GM18873 (cell line): Measurements from ENCODE around the gene BMP6.

Experiments used
- ATAC-seq: cut with Tn5 transposase; IDR thresholded peaks from one replicate; pipeline ENCODE4 v1.9.1; 2021; ENCODE audit warnings: mild to moderate bottlenecking, moderate library complexity, moderate number of reproducible peaks; ENCODE audit not compliant: unreplicated experiment, low FRiP score

Gene BMP6

DNA sequence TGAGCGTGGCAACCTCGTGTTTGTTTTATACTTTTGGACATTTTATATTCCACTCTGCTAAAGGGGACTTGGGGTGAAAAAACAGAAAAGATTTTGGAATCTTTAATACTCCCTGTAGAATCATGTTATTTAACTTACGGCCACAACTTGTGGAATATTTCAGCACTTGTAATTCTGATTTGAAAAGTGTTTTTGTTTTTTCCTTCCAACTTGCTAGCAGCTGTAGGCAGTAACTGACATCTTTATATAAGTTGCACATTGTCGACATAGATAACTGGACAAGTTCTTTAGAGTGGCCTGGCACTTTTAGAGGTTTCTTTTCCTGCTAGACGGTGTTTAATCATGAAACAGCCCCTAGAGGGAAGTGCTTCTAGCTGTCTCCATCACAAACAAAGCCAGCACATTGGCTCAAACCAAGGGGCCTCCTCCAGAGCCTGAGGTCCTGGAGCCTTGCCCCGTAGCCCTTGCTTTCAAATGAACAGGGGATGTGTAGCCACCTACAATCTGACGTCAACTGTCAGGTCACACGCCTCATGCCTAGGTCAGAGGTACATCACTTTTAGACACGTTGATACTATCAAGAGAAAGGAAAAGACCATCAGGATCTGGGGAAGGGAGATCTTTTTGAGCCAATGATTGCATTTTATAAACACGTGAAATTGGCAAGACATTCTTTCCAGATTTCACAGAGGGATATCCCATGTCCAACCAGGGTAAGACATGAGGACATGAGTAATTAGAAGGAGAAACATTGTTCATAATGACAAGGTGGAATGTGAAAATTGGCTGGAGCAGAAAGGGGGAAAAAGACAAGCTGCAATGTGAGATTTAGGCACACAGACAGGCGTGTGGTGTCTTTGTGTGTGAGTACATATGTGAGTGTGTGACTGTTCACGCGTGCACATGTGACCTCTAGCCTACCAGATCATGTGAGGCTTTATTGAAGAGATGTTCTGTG lies 92.6 kb downstream of the BMP6 start:
- ATAC-seq, result no peak

DNA sequence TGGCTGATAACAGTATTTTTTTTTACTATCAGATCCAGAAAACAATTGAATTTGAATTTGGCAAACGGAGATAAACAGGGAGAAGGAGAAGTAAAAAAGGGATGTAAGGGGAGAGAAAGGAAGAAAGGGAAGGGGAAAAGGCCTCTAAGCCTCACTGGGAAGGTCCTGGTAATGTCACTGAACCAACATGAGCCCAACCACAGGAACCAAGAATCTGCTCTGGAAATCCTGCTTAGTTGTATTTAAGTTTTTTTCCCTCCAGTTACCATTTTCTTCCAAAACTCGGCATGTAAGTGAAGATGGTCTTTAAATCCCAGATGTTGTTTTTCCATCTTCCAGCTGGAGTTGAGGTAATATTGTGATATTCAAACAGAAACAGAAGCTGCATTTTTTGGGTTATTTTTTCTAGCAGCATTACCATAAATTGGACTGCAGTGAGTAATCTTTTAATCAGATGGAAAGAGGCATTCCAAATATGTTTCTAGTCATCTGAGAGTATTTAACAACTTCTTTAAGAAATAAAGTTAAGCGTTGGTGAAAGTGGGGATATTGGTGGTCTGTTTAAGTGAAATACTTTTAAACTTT lies 93.6 kb downstream of the BMP6 start:
- no peak for ATAC-seq

GRCh38 chr6:7820288-7820835 lies 94.5 kb downstream of the BMP6 start:
- no peak for ATAC-seq

- ATAC-seq, result no peak
Observed at GRCh38 chr6:7821426-7821825, 95.5 kb downstream of the BMP6 start.

DNA sequence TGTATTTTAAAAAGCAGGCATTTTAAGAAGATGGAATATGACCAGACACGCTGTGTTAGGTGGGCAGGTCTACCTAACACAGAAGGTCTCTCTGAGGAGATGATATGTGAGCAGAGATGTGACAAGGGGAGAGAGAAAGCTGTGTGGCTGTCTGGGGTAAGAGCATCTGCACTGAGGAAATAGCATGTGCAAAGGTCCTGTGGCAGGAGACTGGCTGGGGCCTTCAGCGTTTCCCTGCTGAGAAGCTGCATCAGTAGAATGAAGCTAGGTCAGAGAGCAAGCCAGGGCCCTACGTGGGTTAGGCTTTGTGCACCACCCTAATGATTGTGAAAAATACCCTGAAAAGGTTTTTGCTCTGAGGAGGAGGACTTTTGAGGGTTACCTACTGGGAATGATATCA lies 97.7 kb downstream of the BMP6 start:
- no peak for ATAC-seq

DNA sequence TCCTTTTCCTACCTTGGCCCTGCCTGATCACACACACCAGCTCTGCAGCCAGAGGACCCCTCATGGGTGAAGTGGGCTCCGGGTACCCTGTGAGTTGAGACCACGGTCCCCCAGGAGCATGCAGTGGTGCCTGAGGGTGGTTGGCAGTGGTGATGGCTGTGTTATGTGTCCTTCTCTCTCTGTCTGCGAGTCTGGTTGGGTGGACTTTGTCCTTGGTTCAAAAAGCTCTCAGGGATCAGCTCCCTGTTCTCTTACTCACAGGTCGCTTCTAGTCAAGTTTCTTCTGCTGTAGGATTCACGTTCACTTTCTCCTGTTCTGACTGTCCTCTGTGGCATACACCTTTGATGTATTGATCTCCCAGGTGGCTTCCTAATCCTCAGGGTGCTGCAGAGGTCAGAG lies 100.1 kb downstream of the BMP6 start:
- ATAC-seq, result no peak

GRCh38 chr6:7827142-7827541 lies 101.2 kb downstream of the BMP6 start:
- no peak for ATAC-seq

DNA sequence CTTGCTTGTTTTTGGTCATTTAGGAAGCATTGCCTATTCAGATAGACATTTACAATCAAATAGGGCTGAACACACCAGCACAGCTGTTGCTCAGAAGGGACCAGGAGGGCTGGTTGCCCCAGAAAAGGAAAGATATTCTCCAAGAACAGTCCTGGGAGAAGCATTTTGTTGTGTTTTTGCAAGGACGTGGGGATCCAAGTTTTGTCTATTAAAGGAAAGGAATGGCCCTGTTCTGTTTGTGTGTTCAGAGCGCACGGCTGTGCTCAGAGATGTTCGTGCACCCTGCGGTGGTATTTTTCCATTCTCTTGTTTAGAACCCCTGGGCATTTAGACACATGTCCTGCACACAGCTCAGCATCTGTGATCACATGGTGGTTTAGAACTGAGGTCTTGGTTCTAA lies 102.2 kb downstream of the BMP6 start:
- no peak for ATAC-seq

GRCh38 chr6:7832904-7833750 lies 107.2 kb downstream of the BMP6 start:
- ATAC-seq, result no peak

DNA sequence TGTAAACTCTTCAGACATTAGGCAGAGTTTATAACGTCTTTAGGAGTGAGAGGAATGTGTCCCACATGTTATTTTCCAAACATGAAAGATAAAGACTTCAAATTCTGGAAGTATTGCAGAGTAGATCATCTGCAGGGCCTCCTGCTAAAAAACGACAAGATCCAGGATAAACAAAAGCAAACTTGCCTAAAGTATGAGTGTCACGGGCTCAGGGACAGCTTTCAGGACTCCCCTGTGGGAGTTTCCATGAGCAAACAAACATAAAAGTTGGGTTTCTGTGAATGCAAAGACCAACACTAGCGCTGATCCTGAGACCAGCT lies 107.8 kb downstream of the BMP6 start:
- no peak for ATAC-seq

DNA sequence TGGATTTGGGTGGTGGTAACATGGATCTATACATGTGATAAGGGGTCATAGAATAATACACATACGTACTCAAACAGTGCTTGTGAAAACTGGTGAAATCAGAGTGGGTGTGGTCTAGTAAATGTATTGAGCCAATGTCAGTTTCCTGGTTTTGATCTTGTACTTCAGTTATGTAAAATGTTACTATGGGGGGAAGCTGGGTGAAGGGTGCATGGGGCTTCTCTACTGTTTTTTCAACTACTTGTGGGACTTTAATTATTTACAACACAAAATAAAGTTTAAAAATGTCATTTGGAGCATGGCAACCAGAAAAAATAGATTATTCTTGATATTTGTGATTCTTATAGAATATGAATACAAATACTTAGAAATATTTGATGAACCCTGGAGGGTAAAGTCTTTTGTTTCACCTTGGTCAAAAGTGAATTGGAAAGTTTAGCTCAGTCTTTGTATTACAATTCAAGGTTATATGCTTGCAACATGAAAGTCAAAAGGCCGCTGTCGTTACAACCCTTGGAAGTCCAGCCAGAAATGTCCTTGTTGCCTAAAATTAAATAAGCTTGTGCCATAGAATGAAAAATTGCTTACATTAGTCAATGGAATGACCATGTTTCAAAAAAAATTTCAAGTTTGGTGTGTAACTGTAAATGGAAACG lies 110.6 kb downstream of the BMP6 start:
- ATAC-seq, result no peak

DNA sequence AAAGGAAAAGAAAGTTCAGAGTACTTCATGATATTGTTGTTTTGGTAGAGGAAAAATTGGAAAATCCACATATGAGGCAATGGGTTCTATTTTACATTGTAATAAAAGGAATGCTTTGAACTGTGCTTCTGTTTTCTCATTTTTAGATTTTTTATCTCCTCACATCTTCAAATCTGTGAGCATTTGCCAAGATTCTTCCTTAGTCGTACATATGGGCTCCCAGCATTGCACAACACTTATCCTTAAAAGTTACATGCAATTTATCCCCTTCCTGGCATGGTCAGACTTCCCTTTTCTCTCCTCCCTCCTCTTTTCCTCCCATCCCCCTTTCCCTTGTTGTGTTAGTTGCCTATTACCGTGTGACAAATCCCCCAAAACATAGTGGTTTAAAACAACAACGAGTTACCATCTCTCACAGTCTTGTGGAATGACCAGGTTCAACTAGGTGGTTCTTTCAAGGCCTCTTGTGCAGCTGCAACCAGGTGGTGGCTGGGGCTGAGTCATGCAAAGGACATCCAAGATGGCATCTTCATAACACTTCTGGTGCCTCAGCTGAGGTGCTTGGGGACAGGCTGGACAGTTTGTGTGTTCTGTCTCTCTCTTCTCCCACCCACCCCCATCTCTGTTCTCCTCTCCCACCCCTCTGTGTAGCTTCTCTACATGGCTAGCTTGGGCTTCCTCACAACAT lies 116.0 kb downstream of the BMP6 start:
- no peak for ATAC-seq

GRCh38 chr6:7846966-7847818 lies 121.3 kb downstream of the BMP6 start:
- no peak for ATAC-seq

DNA sequence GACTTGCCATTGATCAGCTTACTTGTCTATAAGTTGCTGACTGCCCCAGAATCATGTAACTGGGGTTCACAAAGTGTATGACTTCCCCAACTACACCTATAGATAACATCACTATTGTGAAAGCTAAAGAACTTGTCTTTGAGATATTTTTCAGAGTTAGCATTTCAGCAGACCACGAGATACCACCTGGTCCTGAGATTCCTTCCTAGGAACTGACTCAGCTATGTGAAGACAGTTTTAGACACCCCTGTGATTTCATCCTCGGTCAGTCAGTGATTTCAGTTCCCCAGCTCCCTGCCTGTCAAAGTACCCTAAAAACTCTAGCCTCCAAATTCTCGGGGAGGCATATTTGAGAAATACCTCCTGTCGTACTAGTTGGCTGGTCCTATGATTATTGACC lies 122.3 kb downstream of the BMP6 start:
- ATAC-seq, result no peak

GRCh38 chr6:7851780-7852179 lies 125.9 kb downstream of the BMP6 start:
- no peak for ATAC-seq

DNA sequence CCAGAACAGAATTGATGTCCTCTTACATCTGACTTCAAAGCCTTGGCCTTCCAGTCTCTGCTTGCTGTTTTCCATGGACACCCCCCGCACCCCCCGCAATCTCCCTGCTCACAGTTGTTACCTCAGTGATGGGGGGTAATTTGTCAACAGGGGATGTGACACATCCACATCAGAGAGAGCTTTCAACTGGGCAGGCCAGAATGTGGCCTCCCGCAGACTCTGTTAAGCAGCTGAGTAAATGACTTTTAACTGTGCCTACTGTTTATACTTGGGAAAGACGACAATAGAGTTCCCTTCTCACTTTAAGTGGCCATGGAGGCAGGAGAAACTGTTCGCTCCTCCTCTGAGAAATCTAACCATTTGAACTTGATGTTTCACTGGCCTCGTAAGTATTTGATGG lies 133.7 kb downstream of the BMP6 start:
- ATAC-seq, result no peak

GRCh38 chr6:7865781-7866180 lies 139.9 kb downstream of the BMP6 start:
- ATAC-seq, result no peak

DNA sequence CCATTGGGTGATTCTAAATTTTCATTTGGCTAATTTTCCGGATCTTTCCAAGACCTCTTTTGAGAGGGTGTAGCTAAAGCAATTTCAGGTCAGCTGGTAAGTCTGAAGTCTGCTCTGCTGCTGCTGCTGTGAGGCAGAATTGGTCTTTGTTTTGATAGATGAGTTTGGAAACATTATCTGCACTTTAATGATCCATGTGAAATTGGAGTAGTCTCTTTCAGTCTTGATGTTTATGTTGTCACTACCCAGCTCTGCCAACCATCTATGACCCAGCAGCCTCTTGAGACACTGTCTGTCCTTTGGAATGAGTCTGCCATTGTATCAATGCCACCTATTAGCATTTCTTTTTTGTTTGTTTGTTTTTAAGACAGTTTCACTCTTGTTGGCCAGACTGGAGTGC lies 140.6 kb downstream of the BMP6 start:
- ATAC-seq, result no peak

GRCh38 chr6:7868926-7869325 lies 143.0 kb downstream of the BMP6 start:
- no peak for ATAC-seq
